B cell (primary cell): ENCODE results near the gene PCDHA8. TPM values are rescaled to one million over a fixed set of nuclear protein-coding genes. Genes with fewer than 3 reads are reported as not detected.
"Not testable (repeated sequence)": the region's sequence is repeated elsewhere in the genome, so short reads cannot be mapped to it uniquely, and the experiment has no call there.

Experiments used
- ATAC-seq: fragments of 200-7000 bp; cut with Tn5 transposase; one replicate; pipeline ENCODE4 v1.10.0; 2021; ENCODE audit warnings: low read depth, mild to moderate bottlenecking, moderate number of reproducible peaks, moderate library complexity
- CTCF ChIA-PET: fragments of 350-600 bp; sonication (Branson Sonifier 250); formaldehyde crosslinking; loops from one replicate; lab custom pipeline; 2021; ENCODE audit warnings: antibody characterized with exemption, inconsistent platforms; lab: Charles Lee
- POLR2A ChIA-PET: fragments of 350-600 bp; sonication (Branson Sonifier 250); formaldehyde crosslinking; loops from one replicate; lab custom pipeline; 2021; ENCODE audit warnings: antibody characterized with exemption; lab: Charles Lee
- DNase-seq: peaks from one replicate; pipeline ENCODE4 v3.0.0; 2013
- H2AFZ ChIP-seq: 2 replicates; pipeline ENCODE4 v1.6.1; 2012; ENCODE audit warnings: mild to moderate bottlenecking, low read depth, low read length; ENCODE audit not compliant: insufficient read depth, poor library complexity, severe bottlenecking
- H3K27ac ChIP-seq, 2 donors: 1 replicate in 1 of 2; 2 replicates in 1 of 2; pipeline ENCODE4 v1.5.1; 2012 to 2013; ENCODE audit warnings: low read length in 2 of 2, mild to moderate bottlenecking in 2 of 2, moderate library complexity in 1 of 2
- H3K27me3 ChIP-seq, 4 experiments: fragments of 200-600 bp in 1 of 4; sonication (generic) in 1 of 4; replicated peaks in 1 of 4; 1 replicate in 2 of 4; 2 replicates in 2 of 4; pipeline versions ENCODE4 v1.6.1 to v1.7.0; 2013 to 2016; ENCODE audit warnings: low read length in 3 of 4, mild to moderate bottlenecking in 2 of 4, mixed read lengths in 1 of 4, moderate library complexity in 1 of 4; ENCODE audit not compliant: insufficient read depth in 4 of 4, control insufficient read depth in 3 of 4; ENCODE audit errors: control extremely low read depth in 1 of 4
- H3K36me3 ChIP-seq, 2 experiments: replicated peaks in 1 of 2; 1 replicate in 1 of 2; 2 replicates in 1 of 2; pipeline versions ENCODE4 v1.6.1 to v1.7.1; 2013; ENCODE audit warnings: low read length in 1 of 2; ENCODE audit not compliant: insufficient read depth in 2 of 2, control insufficient read depth in 1 of 2; ENCODE audit errors: control extremely low read depth in 1 of 2, extremely low read depth in 1 of 2
- H3K4me1 ChIP-seq, 2 donors: fragments of 200-600 bp in 1 of 2; sonication (generic) in 1 of 2; 1 replicate in 1 of 2; 2 replicates in 1 of 2; pipeline versions ENCODE4 v1.5.1 to v1.6.1; 2013 to 2017; ENCODE audit warnings: low read length in 2 of 2; ENCODE audit not compliant: control insufficient read depth in 2 of 2, insufficient read depth in 2 of 2
- H3K4me2 ChIP-seq: replicated peaks from 2 replicates; pipeline ENCODE3; 2012; ENCODE audit warnings: mild to moderate bottlenecking, low read depth, low read length; ENCODE audit not compliant: poor library complexity, severe bottlenecking
- H3K4me3 ChIP-seq, 5 experiments: fragments of 200-600 bp in 1 of 5; sonication (generic) in 1 of 5; 1 replicate in 3 of 5; 2 replicates in 2 of 5; pipeline versions ENCODE4 v1.5.1 to v1.7.0; 2011 to 2016; ENCODE audit warnings: low read length in 4 of 5, mild to moderate bottlenecking in 4 of 5, low read depth in 2 of 5, control low read depth in 1 of 5, moderate library complexity in 1 of 5; ENCODE audit not compliant: insufficient read depth in 1 of 5; ENCODE audit errors: control extremely low read depth in 1 of 5, extremely low read depth in 1 of 5
- H3K79me2 ChIP-seq: fragments of 200-600 bp; sonication (generic); one replicate; pipeline ENCODE4 v1.6.0; 2016; ENCODE audit warnings: low read length; ENCODE audit not compliant: control insufficient read depth, insufficient read depth
- H3K9ac ChIP-seq: fragments of 200-600 bp; sonication (generic); 2 replicates; pipeline ENCODE4 v1.6.1; 2017; ENCODE audit warnings: mild to moderate bottlenecking, low read length, moderate library complexity
- H3K9me3 ChIP-seq, 3 donors: one replicate each; pipeline versions ENCODE4 v1.6.1 to v1.7.1; 2013; ENCODE audit warnings: low read length in 2 of 3; ENCODE audit not compliant: control insufficient read depth in 2 of 3, insufficient read depth in 1 of 3; ENCODE audit errors: control extremely low read depth in 1 of 3
- H4K20me1 ChIP-seq: 2 replicates; pipeline ENCODE4 v1.6.0; 2012; ENCODE audit warnings: mild to moderate bottlenecking, low read length; ENCODE audit not compliant: insufficient read depth, control insufficient read depth, poor library complexity, severe bottlenecking
- H3K27ac Mint-ChIP-seq: one replicate; pipeline ENCODE4 v1.8.0; 2021; ENCODE audit warnings: mixed read lengths
- H3K27me3 Mint-ChIP-seq: one replicate; pipeline ENCODE4 v1.8.0; 2021; ENCODE audit warnings: mixed read lengths
- H3K4me1 Mint-ChIP-seq: one replicate; pipeline ENCODE4 v1.8.0; 2021; ENCODE audit warnings: mixed read lengths
- H3K4me3 Mint-ChIP-seq: one replicate; pipeline ENCODE4 v1.8.0; 2021; ENCODE audit warnings: mixed read lengths
- H3K9me3 Mint-ChIP-seq: one replicate; pipeline ENCODE4 v1.8.0; 2022; ENCODE audit warnings: mixed read lengths; ENCODE audit not compliant: insufficient read depth
- EZH2 ChIP-seq: IDR thresholded peaks from 2 replicates; pipeline ENCODE4 v1.6.1; 2012; ENCODE audit warnings: borderline replicate concordance, low read depth, mild to moderate bottlenecking, moderate library complexity, low read length; ENCODE audit not compliant: insufficient read depth, poor library complexity, severe bottlenecking
- WGBS: methylation state at CpG from one replicate; pipeline ENCODE4 v1.1.5; 2013; ENCODE audit warnings: missing lambda C conversion rate; ENCODE audit not compliant: insufficient coverage; 5-methylcytosine and 5-hydroxymethylcytosine counted together
- intact Hi-C: fragments of 100-400 bp; cut with micrococcal nuclease; formaldehyde crosslinking; loops from one replicate; pipeline ENCODE4 v1.10.0; 2022
- polyA plus RNA-seq: library from polyadenylated mRNA; depleted of rRNA; stranded (reverse); fragments of >200 nt; gene quantifications from 2 replicates; pipeline ENCODE4 v1.2.3, GENCODE V29; 2012
- total RNA-seq, 2 donors: library from RNA; stranded (reverse); fragments of 120-200 nt in 1 of 2; gene quantifications; 1 replicate in 1 of 2; 2 replicates in 1 of 2; pipeline versions ENCODE4 v1.2.3 to v1.2.4, GENCODE V29; 2013 to 2022
- TF ChIP-seq, protein P1 (sequence below): fragments of 200-600 bp; IDR thresholded peaks from one replicate; pipeline ENCODE4 v1.8.0; 2022; ENCODE audit warnings: antibody characterized with exemption, mild to moderate bottlenecking

PCDHA8 gene
- total and polyA plus RNA-seq, 2 donors (not counting 1 experiment from before 2014, with no cell fraction given): not detected

DNA sequence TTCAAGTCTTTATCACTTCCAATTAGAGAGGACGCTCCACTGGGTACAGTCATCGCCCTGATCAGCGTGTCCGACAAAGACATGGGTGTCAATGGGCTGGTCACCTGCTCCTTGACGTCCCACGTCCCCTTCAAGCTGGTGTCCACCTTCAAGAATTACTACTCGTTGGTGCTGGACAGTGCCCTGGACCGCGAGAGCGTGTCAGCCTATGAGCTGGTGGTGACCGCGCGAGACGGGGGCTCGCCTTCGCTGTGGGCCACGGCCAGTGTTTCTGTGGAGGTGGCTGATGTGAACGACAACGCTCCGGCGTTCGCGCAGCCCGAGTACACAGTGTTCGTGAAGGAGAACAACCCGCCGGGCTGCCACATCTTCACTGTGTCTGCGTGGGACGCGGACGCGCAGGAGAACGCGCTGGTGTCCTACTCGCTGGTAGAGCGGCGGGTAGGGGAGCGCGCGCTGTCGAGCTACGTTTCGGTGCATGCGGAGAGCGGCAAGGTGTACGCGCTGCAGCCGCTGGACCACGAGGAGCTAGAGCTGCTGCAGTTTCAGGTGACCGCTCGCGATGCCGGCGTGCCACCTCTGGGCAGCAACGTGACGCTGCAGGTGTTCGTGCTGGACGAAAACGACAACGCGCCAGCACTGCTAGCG lies 32.6 kb upstream of the PCDHA8 start:
- DNase-seq, H3K4me2 ChIP-seq, H3K79me2 ChIP-seq, POLR2A ChIA-PET, H3K27me3 Mint-ChIP-seq, CTCF ChIA-PET, H3K4me1 ChIP-seq, H3K36me3 ChIP-seq, intact Hi-C loops, H3K4me1 Mint-ChIP-seq, ATAC-seq, H3K4me3 ChIP-seq, H3K9ac ChIP-seq, H3K27ac Mint-ChIP-seq, H3K4me3 Mint-ChIP-seq, H4K20me1 ChIP-seq, H2AFZ ChIP-seq, H3K9me3 Mint-ChIP-seq, H3K27ac ChIP-seq: not testable (repeated sequence)
- peaks cover 0 to 11% (median 6%) of the 10 kb centered on the region in 4 experiments for H3K27me3 ChIP-seq
- WGBS: 73% methylated on average over 62 of the region's 62 CpGs
- H3K9me3 ChIP-seq: peaks cover 5 to 28% (median 16%) of the 10 kb centered on the region in 3 donors

DNA sequence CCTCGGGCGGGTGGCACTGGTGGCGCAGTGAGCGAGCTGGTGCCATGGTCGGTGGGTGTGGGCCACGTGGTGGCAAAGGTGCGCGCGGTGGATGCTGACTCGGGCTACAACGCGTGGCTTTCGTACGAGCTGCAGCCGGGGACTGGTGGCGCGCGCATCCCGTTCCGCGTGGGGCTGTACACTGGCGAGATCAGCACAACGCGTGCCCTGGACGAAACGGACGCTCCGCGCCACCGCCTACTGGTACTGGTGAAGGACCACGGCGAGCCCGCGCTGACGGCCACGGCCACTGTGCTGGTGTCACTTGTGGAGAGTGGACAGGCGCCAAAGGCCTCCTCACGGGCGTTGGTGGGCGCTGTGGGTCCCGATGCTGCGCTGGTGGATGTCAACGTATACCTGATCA lies 32.1 kb upstream of the PCDHA8 start:
- TF ChIP-seq, protein P1, sequence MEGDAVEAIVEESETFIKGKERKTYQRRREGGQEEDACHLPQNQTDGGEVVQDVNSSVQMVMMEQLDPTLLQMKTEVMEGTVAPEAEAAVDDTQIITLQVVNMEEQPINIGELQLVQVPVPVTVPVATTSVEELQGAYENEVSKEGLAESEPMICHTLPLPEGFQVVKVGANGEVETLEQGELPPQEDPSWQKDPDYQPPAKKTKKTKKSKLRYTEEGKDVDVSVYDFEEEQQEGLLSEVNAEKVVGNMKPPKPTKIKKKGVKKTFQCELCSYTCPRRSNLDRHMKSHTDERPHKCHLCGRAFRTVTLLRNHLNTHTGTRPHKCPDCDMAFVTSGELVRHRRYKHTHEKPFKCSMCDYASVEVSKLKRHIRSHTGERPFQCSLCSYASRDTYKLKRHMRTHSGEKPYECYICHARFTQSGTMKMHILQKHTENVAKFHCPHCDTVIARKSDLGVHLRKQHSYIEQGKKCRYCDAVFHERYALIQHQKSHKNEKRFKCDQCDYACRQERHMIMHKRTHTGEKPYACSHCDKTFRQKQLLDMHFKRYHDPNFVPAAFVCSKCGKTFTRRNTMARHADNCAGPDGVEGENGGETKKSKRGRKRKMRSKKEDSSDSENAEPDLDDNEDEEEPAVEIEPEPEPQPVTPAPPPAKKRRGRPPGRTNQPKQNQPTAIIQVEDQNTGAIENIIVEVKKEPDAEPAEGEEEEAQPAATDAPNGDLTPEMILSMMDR: no peak
- TF ChIP-seq EZH2: no peak
- Histone ChIP-seq H3K4me3 (no peak overlapping the region), H3K4me2 (no peak overlapping the region), H4K20me1 (no peaks in the 10 kb centered on the region), H3K9ac (no peak overlapping the region), H3K27me3 (peaks cover 0 to 11% (median 6%) of the 10 kb centered on the region in 4 experiments), H3K79me2 (no peaks in the 10 kb centered on the region), H3K9me3 (peaks cover 5 to 27% (median 16%) of the 10 kb centered on the region in 3 donors), H3K27ac (no peak overlapping the region), H3K4me1 (no peaks in the 10 kb centered on the region), H2AFZ (no peak overlapping the region), H3K36me3 (no peaks in the 10 kb centered on the region)
- Mint-ChIP-seq H3K4me1 (no peaks in the 10 kb centered on the region), H3K27ac (no peak overlapping the region), H3K27me3 (peaks cover 7% of the 10 kb centered on the region), H3K9me3 (peaks cover 2% of the 10 kb centered on the region), H3K4me3 (no peak overlapping the region)
- ATAC-seq (no peak), DNase-seq (no peak)
- intact Hi-C loops: no loop called here
- ChIA-PET POLR2A (no interaction called here), CTCF (no interaction called here)
- WGBS: 75% methylated on average over 43 of the region's 43 CpGs
